Osteocyte (in vitro differentiated cells): ENCODE results near the gene COL1A1. TPM values are rescaled to one million over a fixed set of nuclear protein-coding genes. Genes with fewer than 3 reads are reported as not detected.

Experiments
- DNase-seq: peaks from one replicate; pipeline ENCODE4 v3.0.0; 2021; ENCODE audit warnings: mixed read lengths; ENCODE audit not compliant: unreplicated experiment; ENCODE audit errors: extremely low spot score
- H3K27ac Mint-ChIP-seq: one replicate; pipeline ENCODE4 v1.8.0; 2021; ENCODE audit warnings: mild to moderate bottlenecking, mixed read lengths; ENCODE audit not compliant: unreplicated experiment
- H3K27me3 Mint-ChIP-seq: one replicate; pipeline ENCODE4 v1.8.0; 2021; ENCODE audit warnings: mixed read lengths; ENCODE audit not compliant: unreplicated experiment
- H3K36me3 Mint-ChIP-seq: one replicate; pipeline ENCODE4 v1.8.0; 2021; ENCODE audit warnings: mixed read lengths; ENCODE audit not compliant: unreplicated experiment
- H3K4me1 Mint-ChIP-seq: one replicate; pipeline ENCODE4 v1.8.0; 2021; ENCODE audit warnings: mixed read lengths; ENCODE audit not compliant: unreplicated experiment
- H3K4me3 Mint-ChIP-seq: one replicate; pipeline ENCODE4 v1.8.0; 2021; ENCODE audit warnings: mild to moderate bottlenecking, moderate library complexity, mixed read lengths; ENCODE audit not compliant: unreplicated experiment
- H3K9me3 Mint-ChIP-seq: one replicate; pipeline ENCODE4 v1.8.0; 2021; ENCODE audit warnings: mixed read lengths; ENCODE audit not compliant: unreplicated experiment
- CTCF ChIP-seq: fragments of 200-600 bp; sonication (generic); IDR thresholded peaks from 2 replicates; pipeline ENCODE4 v1.5.0; 2021; ENCODE audit warnings: antibody characterized with exemption, mild to moderate bottlenecking, moderate library complexity
- total RNA-seq: library from RNA; stranded (reverse); gene quantifications from 2 replicates; pipeline ENCODE4 v1.2.1, GENCODE V29; 2021

COL1A1 gene
- total RNA-seq, 1 donor from 2014 or later, result 25,918 TPM

DNA sequence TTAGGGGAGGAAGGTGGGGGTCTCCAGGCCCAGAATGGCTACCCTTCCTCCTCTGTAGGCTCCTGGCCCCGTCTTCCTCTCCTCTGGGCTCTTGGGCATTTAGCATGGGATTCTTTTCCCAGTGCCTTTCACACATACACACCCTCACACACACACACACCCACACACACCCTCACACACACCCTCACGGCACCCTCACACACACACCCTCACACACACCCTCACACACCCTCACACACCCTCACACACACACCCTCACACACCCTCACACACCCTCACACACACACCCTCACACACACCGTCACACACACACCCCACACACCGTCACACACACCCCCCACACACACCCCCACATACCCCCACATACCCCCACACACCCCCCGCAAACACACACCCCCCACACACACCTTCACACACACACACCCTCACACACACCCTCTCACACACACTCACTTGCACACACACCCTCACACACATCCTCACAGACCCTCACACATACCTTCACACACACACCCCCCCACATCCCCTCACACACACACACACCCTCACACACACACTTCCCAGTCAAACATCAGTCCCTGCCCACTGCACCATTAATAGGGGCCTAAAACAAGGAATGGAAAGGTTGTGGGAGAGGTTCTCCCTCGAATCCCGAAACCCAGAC is 34.8 kb downstream of the COL1A1 start:
- Mint-ChIP-seq H3K4me3 (no peak overlapping the region), H3K4me1 (peaks cover 43% of the 10 kb centered on the region), H3K9me3 (no peaks in the 10 kb centered on the region), H3K27me3 (no peaks in the 10 kb centered on the region), H3K27ac (peak overlapping the region; percentile 41), H3K36me3 (peaks cover 3% of the 10 kb centered on the region)
- TF ChIP-seq CTCF, result no peak
- DNase-seq, result no peak

DNA sequence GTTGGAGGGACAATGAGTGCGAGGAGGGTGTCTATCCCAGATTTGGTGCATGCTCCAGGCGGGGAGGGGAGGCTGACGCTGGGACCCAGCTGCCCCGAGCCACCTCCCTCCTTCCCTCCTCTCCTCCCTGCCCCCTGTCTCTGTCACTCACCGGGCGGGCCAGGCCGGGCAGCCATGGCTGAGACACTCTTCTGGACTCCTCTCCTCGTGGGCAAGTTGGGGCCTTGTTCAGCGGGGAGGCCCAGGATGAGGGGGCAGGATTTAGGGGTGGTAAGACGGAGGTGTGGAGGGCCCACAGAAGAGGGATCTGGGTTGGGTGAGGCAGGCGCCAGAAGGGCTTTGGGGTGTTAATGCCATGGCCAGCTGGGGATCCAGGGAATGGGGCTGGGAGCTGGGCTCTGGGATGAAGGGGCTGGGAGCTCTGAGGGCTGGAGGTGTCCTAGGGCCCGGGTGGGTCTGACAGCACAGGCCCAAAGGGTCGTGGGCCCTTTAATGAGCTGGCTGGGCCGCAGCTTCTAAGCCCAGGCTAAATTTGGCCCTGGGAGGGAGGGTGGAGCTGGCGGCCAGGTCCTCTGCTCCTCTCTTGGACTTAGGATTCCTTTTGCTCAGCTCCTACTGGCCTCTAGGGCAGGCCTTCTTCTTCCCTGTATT is 35.4 kb downstream of the COL1A1 start, which contains the start of gene SGCA:
Gene SGCA (plus strand): TSS at position 139 of the 651 bp plus-strand sequence. CDS start 36 bp downstream, at position 175.
- H3K4me1 Mint-ChIP-seq, result peaks cover 42% of the 10 kb centered on the region
- no peak for TF ChIP-seq CTCF
- H3K9me3 Mint-ChIP-seq, result no peaks in the 10 kb centered on the region
- H3K27me3 Mint-ChIP-seq, result no peaks in the 10 kb centered on the region
- peak within 1 kb of the TSS; percentile 67 for H3K27ac Mint-ChIP-seq
- no peak for DNase-seq
- H3K36me3 Mint-ChIP-seq, result peaks cover under 1% of the 10 kb centered on the region
- H3K4me3 Mint-ChIP-seq, result no peak within 1 kb of the TSS

DNA sequence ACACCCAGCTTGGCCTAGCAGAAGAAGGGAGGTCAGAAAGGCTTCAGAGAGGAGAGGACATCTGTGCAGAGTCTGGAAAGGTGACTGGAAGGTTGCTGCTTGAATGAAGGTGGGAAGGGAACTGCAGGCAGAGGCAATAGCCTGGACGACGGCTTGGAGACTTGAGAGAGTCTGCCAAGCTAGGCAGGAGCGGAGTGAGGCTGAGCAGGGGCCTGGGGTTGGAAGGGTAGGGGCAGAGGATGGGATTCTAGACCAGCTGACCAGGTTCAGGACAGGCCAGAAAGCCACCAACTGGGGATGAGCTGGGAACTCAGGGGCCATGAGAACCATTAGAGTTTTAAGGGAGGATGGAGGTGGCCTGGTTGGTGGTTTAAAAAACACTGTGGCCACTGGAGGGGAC is 36.0 kb downstream of the COL1A1 start:
- Mint-ChIP-seq H3K9me3 (no peaks in the 10 kb centered on the region), H3K4me1 (peaks cover 42% of the 10 kb centered on the region), H3K36me3 (no peaks in the 10 kb centered on the region), H3K27me3 (no peaks in the 10 kb centered on the region), H3K27ac (peak overlapping the region; percentile 67), H3K4me3 (no peak overlapping the region)
- TF ChIP-seq CTCF, result no peak
- no peak for DNase-seq

DNA sequence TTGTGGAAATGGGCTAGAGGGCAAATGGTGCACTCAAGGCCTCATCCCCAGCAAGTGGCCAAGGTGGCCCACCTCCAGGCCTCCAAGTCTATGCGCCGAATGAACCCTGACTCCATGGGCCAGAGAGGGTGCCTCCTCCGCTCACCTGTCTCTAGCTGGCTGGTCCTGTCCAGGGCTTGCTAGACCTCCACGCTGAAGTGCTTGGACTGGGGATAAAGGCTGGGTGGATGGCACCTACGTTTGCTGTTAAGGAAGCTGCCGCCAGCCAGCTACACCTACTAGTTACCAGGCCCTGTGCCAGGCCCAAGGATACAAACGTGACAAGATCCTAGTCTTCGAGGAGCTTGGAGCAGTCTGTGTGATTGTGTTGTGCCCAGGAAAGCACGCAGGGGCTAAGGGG is 36.4 kb downstream of the COL1A1 start:
- no peak for TF ChIP-seq CTCF
- Mint-ChIP-seq H3K9me3 (no peaks in the 10 kb centered on the region), H3K4me3 (no peak overlapping the region), H3K36me3 (no peaks in the 10 kb centered on the region), H3K4me1 (peaks cover 44% of the 10 kb centered on the region), H3K27ac (peak overlapping the region; percentile 67), H3K27me3 (no peaks in the 10 kb centered on the region)
- DNase-seq, result no peak

GRCh38 chr17:50164697-50164988 is 36.8 kb downstream of the COL1A1 start:
- Mint-ChIP-seq H3K4me1 (peaks cover 41% of the 10 kb centered on the region), H3K27ac (no peak overlapping the region), H3K27me3 (no peaks in the 10 kb centered on the region), H3K36me3 (no peaks in the 10 kb centered on the region), H3K4me3 (no peak overlapping the region), H3K9me3 (no peaks in the 10 kb centered on the region)
- TF ChIP-seq CTCF, result no peak
- no peak for DNase-seq
